ENCODE data around the gene MICU1. TPM values are rescaled to one million over a fixed set of nuclear protein-coding genes. Genes with fewer than 3 reads are reported as not detected.

Gene MICU1
- total RNA-seq, 1 experiment from 2014 or later = 46.9 TPM

DNA sequence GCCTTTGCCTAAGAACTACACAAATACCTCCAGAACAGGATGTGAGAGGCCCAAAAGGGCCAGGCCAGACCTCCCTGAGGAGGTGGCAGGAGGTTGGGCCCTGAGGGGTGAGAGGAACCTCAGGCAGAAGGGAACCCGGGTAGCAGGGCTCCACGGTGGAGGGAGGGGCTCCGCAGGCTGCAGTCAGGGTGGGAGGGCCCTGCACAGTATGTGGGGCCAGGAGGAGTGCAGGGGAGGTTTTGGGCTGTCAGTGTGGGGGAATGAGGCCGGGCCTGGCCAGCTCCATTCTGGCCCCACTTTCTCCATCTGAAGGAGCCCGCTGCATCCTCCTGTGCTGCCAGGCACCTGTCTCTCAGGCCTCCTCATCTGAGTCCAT lies 297.1 kb downstream of the MICU1 start:
- ChIA-PET POLR2A (interaction anchor here (0.6 kb wide), 1 partner anchor 91 kb away, joined by 3 read pairs; no protein-coding TSS in a partner anchor), CTCF (interaction anchor here (0.6 to 1.7 kb wide), 6 partner anchors 55 to 432 kb away, joined by 3 to 8 read pairs (median 4); partner anchors contain the start of gene DDIT4)
- no peaks in the 10 kb centered on the region for H3K36me3 ChIP-seq (ENCODE audit: control insufficient read depth, insufficient read depth, low read length)
- no peaks in the 10 kb centered on the region for H3K9me3 ChIP-seq (ENCODE audit: control insufficient read depth, insufficient read depth, low read depth, low read length)
- peak overlapping the region; percentile 89 for H3K27ac ChIP-seq (ENCODE audit: low read length)
- in situ Hi-C loops (cut with HindIII; ENCODE audit: low pct_unique_long_range_greater_than_20kb, low sequenced_read_pairs) = no loop called here
- H3K4me3 ChIP-seq (ENCODE audit: low read depth in 2 of 2, low read length in 2 of 2) = no peak overlapping the region
- TF ChIP-seq, protein P1, sequence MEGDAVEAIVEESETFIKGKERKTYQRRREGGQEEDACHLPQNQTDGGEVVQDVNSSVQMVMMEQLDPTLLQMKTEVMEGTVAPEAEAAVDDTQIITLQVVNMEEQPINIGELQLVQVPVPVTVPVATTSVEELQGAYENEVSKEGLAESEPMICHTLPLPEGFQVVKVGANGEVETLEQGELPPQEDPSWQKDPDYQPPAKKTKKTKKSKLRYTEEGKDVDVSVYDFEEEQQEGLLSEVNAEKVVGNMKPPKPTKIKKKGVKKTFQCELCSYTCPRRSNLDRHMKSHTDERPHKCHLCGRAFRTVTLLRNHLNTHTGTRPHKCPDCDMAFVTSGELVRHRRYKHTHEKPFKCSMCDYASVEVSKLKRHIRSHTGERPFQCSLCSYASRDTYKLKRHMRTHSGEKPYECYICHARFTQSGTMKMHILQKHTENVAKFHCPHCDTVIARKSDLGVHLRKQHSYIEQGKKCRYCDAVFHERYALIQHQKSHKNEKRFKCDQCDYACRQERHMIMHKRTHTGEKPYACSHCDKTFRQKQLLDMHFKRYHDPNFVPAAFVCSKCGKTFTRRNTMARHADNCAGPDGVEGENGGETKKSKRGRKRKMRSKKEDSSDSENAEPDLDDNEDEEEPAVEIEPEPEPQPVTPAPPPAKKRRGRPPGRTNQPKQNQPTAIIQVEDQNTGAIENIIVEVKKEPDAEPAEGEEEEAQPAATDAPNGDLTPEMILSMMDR (IDR thresholded peaks at IDR 0.05) = no peak
- no peak for TF ChIP-seq POLR2AphosphoS5 (IDR thresholded peaks at IDR 0.05; ENCODE audit: low read depth, low read length)
- no peak for TF ChIP-seq TCF7L2 (IDR thresholded peaks at IDR 0.05; ENCODE audit: low read depth, low read length)
- no peak for TF ChIP-seq SIN3A (IDR thresholded peaks at IDR 0.05; ENCODE audit: borderline replicate concordance, insufficient read depth, low read depth, low read length)
- TF ChIP-seq, protein P2, sequence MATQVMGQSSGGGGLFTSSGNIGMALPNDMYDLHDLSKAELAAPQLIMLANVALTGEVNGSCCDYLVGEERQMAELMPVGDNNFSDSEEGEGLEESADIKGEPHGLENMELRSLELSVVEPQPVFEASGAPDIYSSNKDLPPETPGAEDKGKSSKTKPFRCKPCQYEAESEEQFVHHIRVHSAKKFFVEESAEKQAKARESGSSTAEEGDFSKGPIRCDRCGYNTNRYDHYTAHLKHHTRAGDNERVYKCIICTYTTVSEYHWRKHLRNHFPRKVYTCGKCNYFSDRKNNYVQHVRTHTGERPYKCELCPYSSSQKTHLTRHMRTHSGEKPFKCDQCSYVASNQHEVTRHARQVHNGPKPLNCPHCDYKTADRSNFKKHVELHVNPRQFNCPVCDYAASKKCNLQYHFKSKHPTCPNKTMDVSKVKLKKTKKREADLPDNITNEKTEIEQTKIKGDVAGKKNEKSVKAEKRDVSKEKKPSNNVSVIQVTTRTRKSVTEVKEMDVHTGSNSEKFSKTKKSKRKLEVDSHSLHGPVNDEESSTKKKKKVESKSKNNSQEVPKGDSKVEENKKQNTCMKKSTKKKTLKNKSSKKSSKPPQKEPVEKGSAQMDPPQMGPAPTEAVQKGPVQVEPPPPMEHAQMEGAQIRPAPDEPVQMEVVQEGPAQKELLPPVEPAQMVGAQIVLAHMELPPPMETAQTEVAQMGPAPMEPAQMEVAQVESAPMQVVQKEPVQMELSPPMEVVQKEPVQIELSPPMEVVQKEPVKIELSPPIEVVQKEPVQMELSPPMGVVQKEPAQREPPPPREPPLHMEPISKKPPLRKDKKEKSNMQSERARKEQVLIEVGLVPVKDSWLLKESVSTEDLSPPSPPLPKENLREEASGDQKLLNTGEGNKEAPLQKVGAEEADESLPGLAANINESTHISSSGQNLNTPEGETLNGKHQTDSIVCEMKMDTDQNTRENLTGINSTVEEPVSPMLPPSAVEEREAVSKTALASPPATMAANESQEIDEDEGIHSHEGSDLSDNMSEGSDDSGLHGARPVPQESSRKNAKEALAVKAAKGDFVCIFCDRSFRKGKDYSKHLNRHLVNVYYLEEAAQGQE (IDR thresholded peaks at IDR 0.05; ENCODE audit: insufficient read depth in 1 of 2, low read depth in 2 of 2, low read length in 1 of 2) = no peak
- no peaks in the 10 kb centered on the region for H3K27me3 ChIP-seq (ENCODE audit: control insufficient read depth, insufficient read depth, low read length)
- ATAC-seq (peak; percentile 13; the same call in 1 of the 2 replicates), DNase-seq (ENCODE audit: low read depth, low spot score) (no peak)
- intact Hi-C loops (cut with micrococcal nuclease; ENCODE audit: unreplicated experiment) = loop anchor here (2.0 kb wide), 1 partner anchor 52 kb away; no protein-coding TSS in a partner anchor
- BruUV-seq (replicated peaks) = no TSS peak
- H3K4me1 ChIP-seq (ENCODE audit: control insufficient read depth, insufficient read depth, low read length) = peaks cover 68% of the 10 kb centered on the region

DNA sequence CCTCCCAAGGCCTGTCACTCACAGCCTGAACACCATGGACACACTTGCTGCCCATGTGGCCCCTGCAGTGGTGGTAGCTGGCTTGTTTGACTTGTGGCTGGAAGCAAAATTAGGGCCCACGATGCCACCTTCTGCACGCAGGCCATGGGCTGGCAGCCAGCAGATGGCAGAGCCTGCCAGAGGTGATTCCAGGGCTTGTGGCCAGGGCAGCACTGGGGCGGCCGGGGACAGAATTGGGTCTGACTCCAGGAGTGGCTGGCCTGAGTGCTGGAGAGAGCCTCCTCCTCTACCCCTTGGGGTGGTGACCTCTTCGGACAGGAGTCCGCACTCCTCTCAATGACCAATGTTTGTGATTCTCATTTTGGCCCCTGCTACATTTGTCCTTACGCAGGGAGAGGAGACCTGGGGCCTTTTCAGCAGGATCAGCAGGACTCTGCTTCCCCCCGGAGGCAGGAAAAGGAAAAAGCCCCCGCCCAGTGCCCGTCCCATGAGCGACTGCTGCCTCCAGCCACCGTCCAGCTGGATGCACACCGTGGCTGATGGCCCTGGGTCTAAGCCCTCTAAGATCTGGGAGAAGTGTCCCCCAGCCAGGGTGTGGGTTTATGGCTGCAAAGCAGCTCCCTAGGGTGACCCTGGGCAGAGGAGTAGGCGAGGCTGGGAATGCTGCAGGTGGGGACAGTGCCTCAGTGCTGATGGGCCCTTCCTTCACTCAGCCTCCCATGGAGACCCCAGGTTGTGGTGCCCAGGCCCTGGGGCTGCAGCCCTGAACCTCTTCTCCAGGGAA lies 297.6 kb downstream of the MICU1 start:
- CTCF ChIA-PET = interaction anchor here (0.6 to 1.7 kb wide), 9 partner anchors 40 to 432 kb away, joined by 3 to 8 read pairs (median 4); partner anchors contain the start of gene DDIT4
- H3K9me3 ChIP-seq (ENCODE audit: control insufficient read depth, insufficient read depth, low read depth, low read length) = no peaks in the 10 kb centered on the region
- POLR2A ChIA-PET = interaction anchor here (0.5 to 0.6 kb wide), 2 partner anchors 11 to 91 kb away, joined by 3 to 6 read pairs; no protein-coding TSS in a partner anchor
- H3K4me1 ChIP-seq (ENCODE audit: control insufficient read depth, insufficient read depth, low read length) = peaks cover 73% of the 10 kb centered on the region
- no peak overlapping the region; a peak in 1 of 4 replicates for H3K4me3 ChIP-seq (ENCODE audit: low read depth in 2 of 2, low read length in 2 of 2)
- peak; percentile 88 for ATAC-seq
- no TSS peak for BruUV-seq (replicated peaks)
- DNase-seq (ENCODE audit: low read depth, low spot score) = peak; percentile 68
- in situ Hi-C loops (cut with HindIII; ENCODE audit: low pct_unique_long_range_greater_than_20kb, low sequenced_read_pairs) = no loop called here
- no peaks in the 10 kb centered on the region for H3K36me3 ChIP-seq (ENCODE audit: control insufficient read depth, insufficient read depth, low read length)
- peak overlapping the region; percentile 89 for H3K27ac ChIP-seq (ENCODE audit: low read length)
- intact Hi-C loops (cut with micrococcal nuclease; ENCODE audit: unreplicated experiment) = loop anchor here (2.0 kb wide), 1 partner anchor 51 kb away; no protein-coding TSS in a partner anchor
- TF ChIP-seq POLR2AphosphoS5 (IDR thresholded peaks at IDR 0.05; ENCODE audit: low read depth, low read length) (0 out of 2 replicates have a peak, but pooled peaks have one; percentile 20), SIN3A (IDR thresholded peaks at IDR 0.05; ENCODE audit: borderline replicate concordance, insufficient read depth, low read depth, low read length) (no peak; the same call in 1 of the 2 replicates), TCF7L2 (IDR thresholded peaks at IDR 0.05; ENCODE audit: low read depth, low read length) (no peak)
- TF ChIP-seq, protein P2 (IDR thresholded peaks at IDR 0.05; ENCODE audit: insufficient read depth in 1 of 2, low read depth in 2 of 2, low read length in 1 of 2) = 0 out of 4 replicates have a peak, but pooled peaks of 1 of the 2 experiments have one; percentile 57
- TF ChIP-seq, protein P1 (IDR thresholded peaks at IDR 0.05) = peak; percentile 96
- H3K27me3 ChIP-seq (ENCODE audit: control insufficient read depth, insufficient read depth, low read length) = no peaks in the 10 kb centered on the region
